ENCODE measurements around the gene ACCS. TPM values are rescaled to one million over a fixed set of nuclear protein-coding genes. Genes with fewer than 3 reads are reported as not detected.
A peak's percentile ranks its signal among the peaks of the same experiment; 100 is the strongest.

Gene ACCS
- total and polyA plus RNA-seq, 9 of the 15 experiments (the other 6 are each of a cell fraction or from before 2014, with no cell fraction given), result 4.2 to 25.9 (median 16.3) TPM

DNA sequence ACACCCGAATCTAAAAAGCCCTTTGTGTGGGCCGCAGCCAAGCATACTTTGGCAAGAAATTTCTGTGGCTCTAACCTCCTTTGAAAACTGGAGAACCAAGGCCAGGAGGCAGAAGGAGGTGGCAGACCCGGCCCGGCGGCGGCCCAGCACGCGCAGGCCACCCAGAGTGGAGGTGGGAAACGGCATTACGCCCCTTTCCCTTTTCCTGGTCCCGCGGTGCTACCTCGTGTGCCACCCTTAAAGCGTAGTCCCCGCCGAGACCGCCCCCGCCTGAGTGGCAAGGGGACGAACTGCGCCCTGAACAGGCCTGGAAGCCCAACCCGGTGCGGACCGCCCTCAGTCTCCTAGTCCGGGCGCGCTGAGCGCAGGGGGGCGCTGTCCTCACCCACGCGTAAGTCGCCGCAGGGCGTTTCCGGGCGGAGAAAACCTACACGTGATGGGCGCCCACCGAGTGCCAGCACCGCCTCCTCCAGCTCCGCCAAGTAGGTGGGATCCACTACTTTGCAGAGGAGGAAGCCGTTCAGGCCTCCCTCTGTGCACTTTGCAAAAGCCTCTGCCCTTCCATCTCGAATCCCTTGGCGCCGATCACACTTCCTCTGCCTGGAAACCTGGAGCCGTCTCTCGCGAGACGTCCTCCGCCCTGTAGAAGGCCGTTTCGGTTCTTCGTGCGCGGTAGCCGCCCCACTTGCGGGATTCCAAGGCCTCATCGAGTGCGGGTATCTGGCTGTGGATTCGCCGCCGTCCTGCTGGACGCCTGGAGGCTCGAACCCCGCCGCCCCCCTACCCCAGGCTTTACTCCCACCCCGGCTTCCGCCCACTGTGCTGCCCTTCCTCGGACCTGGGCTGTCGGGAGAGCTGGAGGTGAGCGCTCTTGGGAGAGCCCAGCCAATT, at the start of gene ACCS (continued):
- TF ChIP-seq MLLT1 (IDR thresholded peaks at IDR 0.05), result no peak; a peak in 1 of 4 replicates
- peak; percentile 60 for TF ChIP-seq HCFC1 (IDR thresholded peaks at IDR 0.05; ENCODE audit: low read depth, low read length)
- TF ChIP-seq ZNF282 (CRISPR knock-in tag; IDR thresholded peaks at IDR 0.05), result no peak
- TF ChIP-seq NR1H2 (CRISPR knock-in tag; IDR thresholded peaks at IDR 0.05), result no peak
- peak; percentile 94 for TF ChIP-seq DIDO1 (tag; IDR thresholded peaks at IDR 0.05; ENCODE audit: low read depth)
- no peak for TF ChIP-seq RBM14 (IDR thresholded peaks at IDR 0.05; ENCODE audit: borderline replicate concordance, insufficient read depth, low read depth, low read length)
- TF ChIP-seq, protein P1, sequence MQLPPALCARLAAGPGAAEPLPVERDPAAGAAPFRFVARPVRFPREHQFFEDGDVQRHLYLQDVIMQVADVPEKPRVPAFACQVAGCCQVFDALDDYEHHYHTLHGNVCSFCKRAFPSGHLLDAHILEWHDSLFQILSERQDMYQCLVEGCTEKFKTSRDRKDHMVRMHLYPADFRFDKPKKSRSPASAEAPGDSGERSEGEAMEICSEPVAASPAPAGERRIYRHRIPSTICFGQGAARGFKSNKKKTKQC (CRISPR knock-in tag; IDR thresholded peaks at IDR 0.05), result peak; percentile 71; the same call in 1 of the 2 replicates
- TF ChIP-seq ERF (CRISPR knock-in tag; IDR thresholded peaks at IDR 0.05), result no peak
- TF ChIP-seq MTF1 (CRISPR knock-in tag; IDR thresholded peaks at IDR 0.05; ENCODE audit: borderline replicate concordance), result no peak
- TF ChIP-seq GATA2 (CRISPR knock-in tag; IDR thresholded peaks at IDR 0.05), result no peak
- TF ChIP-seq ZNF76 (CRISPR knock-in tag; IDR thresholded peaks at IDR 0.05; ENCODE audit: borderline replicate concordance), result no peak
- TF ChIP-seq PBX2 (CRISPR knock-in tag; IDR thresholded peaks at IDR 0.05; ENCODE audit: low read depth), result no peak
- no peak for TF ChIP-seq PBX2 (tag; conservative IDR thresholded peaks at IDR 0.05; ENCODE audit: low read depth)
- no peak for TF ChIP-seq TCF7 (IDR thresholded peaks at IDR 0.05; ENCODE audit: borderline replicate concordance)
- TF ChIP-seq ZFP91 (CRISPR knock-in tag; IDR thresholded peaks at IDR 0.05), result no peak
- TF ChIP-seq ATF7 (IDR thresholded peaks at IDR 0.05), result peak; percentile 81
- no peak for TF ChIP-seq ZBTB8A (IDR thresholded peaks at IDR 0.05; ENCODE audit: partially characterized antibody)
- peak; percentile 74; the same call in 1 of the 2 replicates for TF ChIP-seq ELF2 (CRISPR knock-in tag; IDR thresholded peaks at IDR 0.05)
- no peak for TF ChIP-seq ZNF146 (CRISPR knock-in tag; IDR thresholded peaks at IDR 0.05; ENCODE audit: unreplicated experiment)
- TF ChIP-seq BRF2 (IDR thresholded peaks at IDR 0.05; ENCODE audit: borderline replicate concordance, insufficient read depth, insufficient read length), result no peak
